Measurements from ENCODE around the gene FBXL17. TPM values are rescaled to one million over a fixed set of nuclear protein-coding genes. Genes with fewer than 3 reads are reported as not detected.
"Not testable (repeated sequence)": the region's sequence is repeated elsewhere in the genome, so short reads cannot be mapped to it uniquely, and the experiment has no call there.

The FBXL17 gene
- total RNA-seq (2014; rRNA removed; shearing (Covaris generic); ENCODE audit: low replicate concordance): 4.8 and 4.9 TPM in 2 replicates

DNA sequence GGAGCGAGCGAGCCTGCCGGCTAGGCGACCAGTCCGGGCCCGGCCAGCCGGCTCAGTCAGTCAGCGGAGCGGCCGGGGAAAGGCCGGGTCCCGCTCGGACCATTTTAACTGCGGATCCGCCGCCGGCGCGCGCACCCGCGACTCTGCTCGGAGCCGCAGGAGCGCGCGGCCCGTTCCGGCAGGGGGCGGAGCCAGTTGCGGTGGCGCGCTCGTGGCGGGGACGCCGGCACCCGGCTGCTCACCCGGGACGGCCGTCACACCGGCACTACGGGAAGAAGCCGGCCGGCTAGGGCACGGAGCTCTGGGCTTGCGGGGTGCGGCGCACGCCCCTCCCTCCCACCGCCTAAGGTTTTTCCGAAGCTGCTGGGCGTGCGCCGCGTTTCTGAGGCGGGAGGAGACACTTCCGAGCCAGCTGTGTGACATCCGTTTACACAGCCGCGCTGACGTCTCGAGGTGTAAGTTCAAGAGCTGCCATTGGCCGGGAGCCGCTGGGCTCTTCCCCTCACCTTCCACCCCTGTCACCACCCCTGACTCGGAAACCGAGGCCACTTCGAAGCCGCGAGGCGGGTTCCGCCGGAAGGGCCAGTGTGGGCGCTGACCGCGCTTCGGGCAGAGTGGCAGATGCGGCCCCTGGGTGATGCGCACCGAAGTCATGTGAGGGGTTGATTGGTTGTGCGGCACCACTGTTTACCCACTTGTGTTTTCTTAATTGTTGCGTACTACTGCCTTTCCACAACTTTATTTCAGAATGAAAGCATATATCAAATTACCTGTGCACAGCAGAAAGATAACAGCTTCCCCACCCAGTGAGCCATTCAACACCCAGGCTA, at the start of gene FBXL17:
FBXL17 (minus strand) TSS at position 145 of the 830 bp plus-strand sequence.
- in situ Hi-C loops (cut with HindIII; ENCODE audit: low pct_unique_long_range_greater_than_20kb, low sequenced_read_pairs): no loop called here
- peak; percentile 94 for DNase-seq (ENCODE audit: low read depth)

DNA sequence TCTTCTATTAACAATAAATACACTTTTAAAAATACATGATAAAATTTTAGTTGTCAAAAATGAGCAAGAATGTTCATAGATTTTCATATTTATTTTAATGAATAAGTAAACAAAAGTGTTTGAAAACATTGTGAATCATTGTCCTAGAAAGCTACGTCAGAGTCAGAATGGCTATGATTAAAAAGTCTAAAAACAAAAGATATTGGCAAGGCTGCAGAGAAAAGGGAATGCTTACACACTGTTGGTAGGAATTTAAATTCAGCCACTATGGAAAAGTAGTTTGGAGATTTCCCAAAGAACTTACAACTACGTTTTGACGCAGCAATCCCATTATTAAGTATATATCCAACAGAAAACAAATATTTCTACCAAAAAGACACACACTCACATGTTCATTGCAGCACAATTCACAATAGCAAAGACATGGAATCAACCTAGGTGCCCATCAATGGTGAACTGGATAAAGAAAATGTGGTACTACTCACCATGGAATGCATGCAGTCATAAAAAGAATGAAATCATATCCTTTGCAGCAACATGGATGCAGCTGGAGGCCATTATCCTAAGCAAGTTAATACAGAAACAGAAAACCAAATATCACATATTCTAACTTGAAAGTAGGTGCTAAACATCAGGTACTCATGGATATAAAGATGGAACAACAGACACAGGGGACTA, 49.2 kb upstream of the FBXL17 start:
- DNase-seq (ENCODE audit: low read depth): no peak
- in situ Hi-C loops (cut with HindIII; ENCODE audit: low pct_unique_long_range_greater_than_20kb, low sequenced_read_pairs): no loop called here

DNA sequence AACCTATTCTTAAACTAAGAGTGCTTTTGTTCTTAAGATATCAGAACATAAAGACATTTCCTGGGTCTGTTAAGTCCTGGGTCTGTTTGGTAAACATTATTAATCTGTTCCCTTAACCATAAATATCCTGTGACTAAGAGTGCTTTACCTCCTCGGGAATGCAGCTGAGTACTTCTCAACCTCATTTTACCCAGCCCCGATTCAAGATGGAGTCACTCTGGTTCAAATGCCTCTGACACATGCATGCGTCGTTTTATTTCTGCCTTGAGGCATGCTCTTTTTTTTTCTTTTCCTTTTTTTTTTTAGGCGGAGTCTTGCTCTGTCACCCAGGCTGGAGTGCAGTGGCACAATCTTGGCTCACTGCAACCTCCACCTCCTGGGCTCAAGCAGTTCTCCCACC, 39.8 kb upstream of the FBXL17 start:
- no peak for DNase-seq (ENCODE audit: low read depth)
- in situ Hi-C loops (cut with HindIII; ENCODE audit: low pct_unique_long_range_greater_than_20kb, low sequenced_read_pairs): no loop called here

DNA sequence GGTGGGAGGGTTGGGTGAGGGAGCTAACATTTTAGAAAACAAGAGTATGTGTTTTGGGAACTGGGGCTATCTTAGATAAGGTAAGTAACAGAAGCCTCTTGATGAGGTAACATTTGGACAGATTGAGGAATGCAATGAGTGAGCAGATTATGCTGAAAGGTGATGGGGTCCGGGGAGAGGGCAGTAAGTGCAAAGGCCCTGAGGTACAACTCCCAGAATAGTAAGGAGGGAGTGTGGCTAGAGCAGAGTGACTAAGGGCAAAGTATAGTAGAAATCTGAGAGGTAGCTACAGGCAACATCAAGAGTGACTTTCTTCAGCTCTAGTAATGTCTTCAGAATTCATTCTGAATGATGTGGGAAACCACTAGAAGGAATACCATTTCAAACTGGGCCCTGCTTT, 38.9 kb upstream of the FBXL17 start:
- DNase-seq (ENCODE audit: low read depth): no peak
- in situ Hi-C loops (cut with HindIII; ENCODE audit: low pct_unique_long_range_greater_than_20kb, low sequenced_read_pairs): no loop called here

DNA sequence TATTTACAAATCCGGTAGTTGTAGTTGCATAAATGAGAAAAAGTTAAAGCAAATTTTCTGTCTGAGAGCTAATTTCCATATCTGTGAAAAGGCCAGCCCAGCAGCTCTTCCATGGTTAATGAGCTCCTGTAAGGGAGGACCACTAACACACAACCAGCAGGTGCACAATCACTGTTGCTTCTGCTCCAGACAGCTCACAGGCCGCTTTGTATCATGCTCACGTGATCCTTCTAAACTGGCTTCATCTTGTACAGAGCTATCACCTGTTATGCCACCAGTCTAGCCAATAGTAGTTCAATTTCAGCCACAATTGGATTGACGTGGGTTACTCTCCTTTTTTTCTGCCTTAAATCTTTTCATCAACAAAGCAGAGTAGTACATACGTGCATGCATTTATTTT, 38.3 kb upstream of the FBXL17 start:
- DNase-seq (ENCODE audit: low read depth): no peak
- in situ Hi-C loops (cut with HindIII; ENCODE audit: low pct_unique_long_range_greater_than_20kb, low sequenced_read_pairs): no loop called here

DNA sequence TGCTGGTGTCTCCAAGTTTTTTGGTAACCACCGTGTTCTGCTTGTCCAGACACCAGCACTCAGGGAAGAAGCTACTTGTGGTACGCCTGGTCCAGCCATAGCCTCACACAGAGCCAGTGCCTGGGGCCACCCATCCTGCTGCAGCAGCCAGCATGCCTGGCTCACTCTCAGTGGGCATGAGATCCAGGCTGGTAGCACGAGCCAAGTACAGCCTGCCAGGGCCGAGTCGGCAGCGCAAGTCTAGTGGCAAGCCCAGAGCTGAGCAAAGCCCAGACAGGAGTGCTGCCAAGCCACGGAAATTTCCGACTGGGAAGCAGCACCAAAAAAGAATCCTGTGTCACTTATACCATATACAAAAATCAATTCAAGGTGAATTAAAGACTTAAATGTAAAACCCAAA, 36.3 kb upstream of the FBXL17 start:
- in situ Hi-C loops (cut with HindIII; ENCODE audit: low pct_unique_long_range_greater_than_20kb, low sequenced_read_pairs): no loop called here
- no peak for DNase-seq (ENCODE audit: low read depth)

DNA sequence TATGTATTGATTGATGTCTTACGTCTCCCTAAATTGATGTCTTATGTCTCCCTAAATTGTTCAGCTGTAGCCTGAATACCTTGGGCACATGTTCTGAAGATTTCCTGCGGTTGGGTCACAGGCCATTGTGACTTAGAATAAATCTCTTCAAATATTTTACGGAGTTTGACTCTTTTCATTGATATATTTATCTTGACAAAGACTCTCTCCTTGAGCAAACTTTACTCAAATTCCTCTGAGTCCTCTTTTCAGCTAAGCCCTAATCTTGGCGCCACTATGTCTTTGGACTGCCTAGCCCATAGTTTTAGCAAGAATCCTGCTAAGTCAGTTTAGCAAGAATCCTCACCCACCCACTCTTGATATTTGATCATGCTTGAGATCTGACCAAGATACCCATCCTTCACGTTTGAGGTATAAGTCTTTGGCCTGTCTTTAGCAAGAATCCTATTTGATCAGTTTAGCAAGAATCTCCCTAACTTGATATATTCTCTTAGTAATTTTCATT, 35.3 kb upstream of the FBXL17 start:
- DNase-seq (ENCODE audit: low read depth): no peak
- in situ Hi-C loops (cut with HindIII; ENCODE audit: low pct_unique_long_range_greater_than_20kb, low sequenced_read_pairs): no loop called here

DNA sequence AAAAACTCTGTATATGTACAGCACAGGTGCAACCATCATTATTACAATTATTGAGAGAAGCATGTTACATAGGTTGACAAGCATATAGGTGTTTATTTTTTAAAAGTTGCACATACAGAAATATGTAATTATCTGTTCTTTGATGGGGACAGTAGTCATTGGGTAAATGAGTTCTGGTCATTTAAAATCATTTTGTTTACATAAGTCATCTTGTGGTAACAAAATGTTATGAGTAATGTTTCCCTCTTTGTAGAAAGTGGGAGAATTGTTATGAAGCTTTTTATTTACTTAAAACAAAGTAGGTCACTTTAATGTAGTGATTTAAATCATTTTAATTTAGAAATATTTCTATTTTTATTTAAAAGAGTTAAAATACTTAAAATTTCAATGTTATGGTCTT, 33.8 kb upstream of the FBXL17 start:
- in situ Hi-C loops (cut with HindIII; ENCODE audit: low pct_unique_long_range_greater_than_20kb, low sequenced_read_pairs): no loop called here
- DNase-seq (ENCODE audit: low read depth): no peak

DNA sequence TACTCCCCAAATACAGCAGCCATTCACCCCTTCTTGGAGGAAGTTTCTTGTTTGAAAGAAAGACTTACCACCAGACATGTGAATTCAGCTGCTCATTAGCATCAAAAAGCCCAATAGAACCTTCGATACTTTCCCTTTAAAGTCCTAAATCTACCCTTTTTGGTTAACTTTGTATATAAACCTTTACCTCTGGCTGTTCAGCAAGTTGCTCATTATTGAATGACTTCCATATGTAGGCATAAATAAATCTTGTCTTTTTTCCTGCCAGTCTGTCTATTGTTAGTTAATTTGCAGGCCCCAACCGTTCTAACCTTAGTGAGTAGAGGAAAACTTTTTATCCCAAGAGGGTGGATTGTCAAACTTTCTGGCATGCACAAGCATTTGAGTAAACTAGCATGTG, 27.9 kb upstream of the FBXL17 start:
- in situ Hi-C loops (cut with HindIII; ENCODE audit: low pct_unique_long_range_greater_than_20kb, low sequenced_read_pairs): no loop called here
- no peak for DNase-seq (ENCODE audit: low read depth)

DNA sequence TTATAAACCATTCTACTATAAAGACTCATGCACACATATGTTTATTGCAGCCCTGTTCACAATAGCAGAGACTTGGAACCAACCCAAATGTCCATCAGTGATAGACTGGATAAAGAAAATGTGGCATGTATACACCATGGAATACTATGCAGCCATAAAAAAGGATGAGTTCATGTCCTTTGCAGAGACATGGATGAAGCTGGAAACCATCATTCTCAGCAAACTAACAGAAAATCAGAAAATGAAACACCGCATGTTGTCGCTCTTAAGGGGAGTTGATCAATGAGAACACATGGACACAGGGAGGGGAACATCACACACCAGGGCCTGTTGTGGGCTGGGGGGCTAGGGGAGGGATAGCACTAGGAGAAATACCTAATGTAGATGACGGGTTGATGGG, 23.3 kb upstream of the FBXL17 start:
- DNase-seq (ENCODE audit: low read depth); in situ Hi-C loops (cut with HindIII; ENCODE audit: low pct_unique_long_range_greater_than_20kb, low sequenced_read_pairs): not testable (repeated sequence)

DNA sequence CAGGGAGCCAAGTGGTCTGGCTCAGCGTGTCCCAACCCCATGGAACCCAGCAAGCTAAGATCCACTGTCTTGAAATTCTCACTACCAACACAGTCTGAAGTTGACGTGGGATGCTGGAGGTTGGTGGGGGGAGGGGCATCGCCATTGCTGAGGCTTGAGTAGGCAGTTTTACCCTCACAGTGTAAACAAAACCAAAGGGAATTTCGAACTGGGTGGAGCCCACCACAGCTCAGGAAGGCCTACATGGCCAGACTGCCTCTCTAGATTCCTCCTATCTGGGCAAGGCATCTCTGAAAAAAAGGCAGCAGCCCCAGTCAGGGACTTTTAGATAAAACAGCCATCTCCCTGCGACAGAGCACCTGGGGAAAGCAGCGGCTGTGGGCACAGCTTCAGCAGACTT, 17.1 kb upstream of the FBXL17 start:
- in situ Hi-C loops (cut with HindIII; ENCODE audit: low pct_unique_long_range_greater_than_20kb, low sequenced_read_pairs): no loop called here
- DNase-seq (ENCODE audit: low read depth): no peak

DNA sequence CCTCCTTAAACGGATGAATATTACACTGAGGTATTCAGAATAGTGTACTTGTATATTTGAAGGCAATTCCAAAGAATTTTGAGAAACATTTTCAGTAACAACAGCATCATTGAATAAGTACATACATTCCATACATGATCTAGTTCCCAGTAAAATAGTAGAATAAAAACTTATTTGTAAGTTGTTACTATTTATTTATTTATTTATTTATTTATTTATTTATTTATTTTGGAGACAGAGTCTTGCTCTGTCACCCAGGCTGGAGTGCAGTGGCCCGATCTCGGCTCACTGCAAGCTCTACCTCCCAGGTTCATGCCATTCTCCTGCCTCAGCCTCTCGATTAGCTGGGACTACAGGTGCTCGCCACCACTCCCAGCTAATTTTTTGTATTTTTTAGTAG, 14.9 kb upstream of the FBXL17 start:
- DNase-seq (ENCODE audit: low read depth); in situ Hi-C loops (cut with HindIII; ENCODE audit: low pct_unique_long_range_greater_than_20kb, low sequenced_read_pairs): not testable (repeated sequence)

DNA sequence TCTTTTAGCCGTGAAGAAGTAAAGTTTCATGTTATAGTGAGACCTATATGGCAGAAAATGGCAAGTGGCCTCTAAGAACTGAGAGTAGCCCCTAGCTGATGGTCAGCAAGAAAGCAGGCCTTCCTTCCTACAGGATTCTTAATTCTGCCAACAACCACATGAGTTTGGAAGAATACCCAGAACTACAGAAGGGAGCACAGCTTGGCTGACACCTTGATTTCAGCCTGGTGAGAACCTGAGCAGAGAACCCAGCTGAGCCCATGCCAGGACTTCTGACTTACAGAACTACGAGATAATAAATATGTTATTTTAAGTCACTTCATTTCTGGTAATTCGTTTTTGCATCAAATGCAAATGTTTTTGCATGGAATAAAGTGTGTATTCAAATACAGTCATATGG, 5.9 kb upstream of the FBXL17 start:
- no peak for DNase-seq (ENCODE audit: low read depth)
- in situ Hi-C loops (cut with HindIII; ENCODE audit: low pct_unique_long_range_greater_than_20kb, low sequenced_read_pairs): no loop called here

DNA sequence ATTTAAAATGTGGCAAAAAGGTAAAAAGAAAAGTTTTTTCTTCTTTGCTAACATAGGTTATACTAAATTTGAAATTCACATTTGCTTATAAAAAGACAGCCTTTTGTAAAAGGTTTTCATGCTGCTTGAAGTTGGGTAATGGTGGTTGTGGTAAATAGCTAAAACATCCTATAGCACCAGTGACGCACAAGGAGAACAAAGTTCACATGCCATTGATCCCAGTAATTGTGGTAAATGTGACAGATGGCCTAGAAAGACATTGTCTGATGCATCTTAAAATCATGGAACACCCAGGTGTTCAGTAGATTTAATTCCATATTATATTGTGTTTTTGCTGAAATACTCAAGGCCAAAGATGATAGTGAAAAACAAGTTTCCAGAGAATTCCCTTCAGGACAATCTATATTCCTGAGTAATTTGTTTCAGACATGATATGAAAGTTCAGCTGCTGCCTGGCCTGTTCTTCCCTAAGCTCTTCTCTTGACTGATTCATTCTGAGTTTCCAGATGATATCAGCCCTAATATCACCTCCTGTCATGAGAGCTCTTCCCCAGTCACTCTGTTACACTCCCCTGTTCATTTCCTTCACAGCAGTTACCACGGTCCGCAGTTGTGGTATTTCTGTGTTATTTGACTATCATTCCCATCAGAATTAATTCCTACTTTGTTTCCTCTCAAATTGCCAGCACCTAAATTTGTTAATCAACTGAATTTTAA, 4.6 kb upstream of the FBXL17 start:
- in situ Hi-C loops (cut with HindIII; ENCODE audit: low pct_unique_long_range_greater_than_20kb, low sequenced_read_pairs): no loop called here

DNA sequence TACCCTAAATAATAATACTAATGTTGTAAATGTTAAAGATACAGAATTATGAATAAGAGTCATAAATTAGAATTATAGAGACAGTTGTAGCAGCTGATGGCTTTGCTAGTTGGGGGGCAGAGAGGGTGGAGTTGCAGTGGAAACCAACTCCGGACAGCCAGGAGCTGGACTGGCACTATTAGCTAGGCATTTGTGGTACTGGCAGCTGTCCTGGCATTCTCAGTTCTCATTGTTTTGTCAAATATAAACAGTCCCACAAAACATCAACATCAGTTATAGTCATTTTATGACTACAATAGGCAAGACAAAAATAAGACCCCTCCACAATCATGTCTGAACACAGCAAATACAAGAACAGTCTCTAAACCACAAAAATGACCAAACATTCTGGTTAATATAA, 2.8 kb upstream of the FBXL17 start:
- in situ Hi-C loops (cut with HindIII; ENCODE audit: low pct_unique_long_range_greater_than_20kb, low sequenced_read_pairs): no loop called here
- DNase-seq (ENCODE audit: low read depth): no peak

More for the DNA sequence above, 4.6 kb upstream of the FBXL17 start:
- DNase-seq (ENCODE audit: low read depth): no peak

DNA sequence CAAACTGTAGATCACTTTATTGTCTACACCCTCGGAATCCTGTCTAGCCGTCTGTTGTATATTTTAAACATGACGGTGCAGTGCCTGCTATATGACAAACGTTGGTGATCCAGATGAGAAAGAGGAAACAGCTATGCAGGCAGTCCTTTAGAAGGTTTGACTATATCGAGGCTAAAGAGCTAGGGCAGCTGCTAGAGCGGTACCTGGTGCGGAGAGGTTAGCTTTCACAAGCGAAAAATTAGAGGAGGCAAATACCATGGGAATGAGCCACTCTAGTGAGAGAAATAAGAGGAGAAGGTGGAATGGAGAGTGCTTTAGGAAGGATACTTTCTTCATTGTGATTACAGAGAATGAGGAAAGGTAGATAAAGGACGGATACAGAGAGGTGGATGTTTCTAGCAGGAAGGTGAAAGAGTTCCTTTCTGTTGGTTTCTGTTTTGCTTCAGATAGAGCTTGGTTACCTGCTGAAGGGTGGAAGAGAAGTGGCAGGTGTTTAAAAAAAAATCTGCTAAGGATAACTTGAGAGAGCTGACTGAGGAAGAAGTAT, 959 bp upstream of the FBXL17 start:
- in situ Hi-C loops (cut with HindIII; ENCODE audit: low pct_unique_long_range_greater_than_20kb, low sequenced_read_pairs): no loop called here
- no peak for DNase-seq (ENCODE audit: low read depth)

DNA sequence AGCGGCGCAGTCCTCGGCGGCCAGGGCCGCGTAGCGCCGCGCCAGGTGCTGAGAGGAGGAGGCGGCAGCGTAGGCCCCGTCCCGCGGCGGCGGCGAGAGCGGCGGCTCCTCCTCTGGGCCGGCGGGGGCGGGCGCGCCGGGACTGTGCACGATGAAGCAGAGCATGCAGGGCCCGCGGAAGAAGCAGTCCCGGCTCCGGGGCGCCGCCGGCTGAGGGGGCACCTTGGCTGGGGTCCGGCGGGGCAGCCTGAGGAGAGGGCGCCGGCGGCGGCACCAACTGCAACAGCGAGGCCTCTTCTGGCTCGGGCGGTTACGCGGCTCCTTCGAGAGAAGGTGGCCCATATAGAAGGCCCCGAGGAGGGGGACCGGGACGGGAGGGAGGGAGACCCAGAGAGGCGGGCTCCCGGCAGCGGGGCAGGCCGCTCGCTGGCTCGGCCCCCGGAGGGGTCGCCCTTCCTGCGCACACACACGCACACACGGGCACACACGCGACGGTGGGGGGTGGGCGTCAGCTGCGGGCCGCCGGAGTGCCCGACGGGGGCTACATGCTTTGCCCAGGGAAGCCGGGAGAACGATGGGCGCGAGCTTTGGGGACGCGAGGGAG, 446 bp downstream of the FBXL17 start:
- DNase-seq (ENCODE audit: low read depth): peak; percentile 74
- in situ Hi-C loops (cut with HindIII; ENCODE audit: low pct_unique_long_range_greater_than_20kb, low sequenced_read_pairs): no loop called here
